ENCODE measurements around the gene TAF1B.
A peak's percentile ranks its signal among the peaks of the same experiment; 100 is the strongest.

TAF1B gene

GRCh38 chr2:9821805-9822445, 21.3 kb upstream of the TAF1B start:
- no peak for TF ChIP-seq CTCF (IDR thresholded peaks at IDR 0.05)
- no peak for TF ChIP-seq ZFX (IDR thresholded peaks at IDR 0.05; ENCODE audit: borderline replicate concordance)
- no peak overlapping the region for H3K27ac ChIP-seq

GRCh38 chr2:9824441-9824840, 18.8 kb upstream of the TAF1B start:
- H3K27ac ChIP-seq, result no peak overlapping the region
- no peak for TF ChIP-seq CTCF (IDR thresholded peaks at IDR 0.05)
- TF ChIP-seq ZFX (IDR thresholded peaks at IDR 0.05; ENCODE audit: borderline replicate concordance), result no peak

- no peak for TF ChIP-seq CTCF (IDR thresholded peaks at IDR 0.05)
- TF ChIP-seq ZFX (IDR thresholded peaks at IDR 0.05; ENCODE audit: borderline replicate concordance), result no peak
- no peak overlapping the region for H3K27ac ChIP-seq
Observed at GRCh38 chr2:9824956-9825720, 18.1 kb upstream of the TAF1B start.

GRCh38 chr2:9826208-9826607, 17.1 kb upstream of the TAF1B start:
- H3K27ac ChIP-seq, result no peak overlapping the region
- TF ChIP-seq CTCF (IDR thresholded peaks at IDR 0.05) (no peak), ZFX (IDR thresholded peaks at IDR 0.05; ENCODE audit: borderline replicate concordance) (no peak)

- H3K27ac ChIP-seq, result peak overlapping the region; percentile 93
- TF ChIP-seq CTCF (IDR thresholded peaks at IDR 0.05) (no peak), ZFX (IDR thresholded peaks at IDR 0.05; ENCODE audit: borderline replicate concordance) (no peak)
Observed at GRCh38 chr2:9830685-9831410, 12.4 kb upstream of the TAF1B start.

- TF ChIP-seq CTCF (IDR thresholded peaks at IDR 0.05), result no peak
- no peak for TF ChIP-seq ZFX (IDR thresholded peaks at IDR 0.05; ENCODE audit: borderline replicate concordance)
- peak overlapping the region; percentile 93 for H3K27ac ChIP-seq
Observed at GRCh38 chr2:9831670-9832069, 11.6 kb upstream of the TAF1B start.
